B cell (primary cell): Measurements from ENCODE around the gene MVK. TPM values are rescaled to one million over a fixed set of nuclear protein-coding genes. Genes with fewer than 3 reads are reported as not detected.

Experiments used
- ATAC-seq: fragments of 200-7000 bp; cut with Tn5 transposase; one replicate; pipeline ENCODE4 v1.10.0; 2021; ENCODE audit warnings: low read depth, mild to moderate bottlenecking, moderate number of reproducible peaks, moderate library complexity
- CTCF ChIA-PET: fragments of 350-600 bp; sonication (Branson Sonifier 250); formaldehyde crosslinking; loops from one replicate; lab custom pipeline; 2021; ENCODE audit warnings: antibody characterized with exemption, inconsistent platforms; lab: Charles Lee
- POLR2A ChIA-PET: fragments of 350-600 bp; sonication (Branson Sonifier 250); formaldehyde crosslinking; loops from one replicate; lab custom pipeline; 2021; ENCODE audit warnings: antibody characterized with exemption; lab: Charles Lee
- DNase-seq: peaks from one replicate; pipeline ENCODE4 v3.0.0; 2013
- H2AFZ ChIP-seq: 2 replicates; pipeline ENCODE4 v1.6.1; 2012; ENCODE audit warnings: mild to moderate bottlenecking, low read depth, low read length; ENCODE audit not compliant: insufficient read depth, poor library complexity, severe bottlenecking
- H3K27ac ChIP-seq, 2 donors: 1 replicate in 1 of 2; 2 replicates in 1 of 2; pipeline ENCODE4 v1.5.1; 2012 to 2013; ENCODE audit warnings: low read length in 2 of 2, mild to moderate bottlenecking in 2 of 2, moderate library complexity in 1 of 2
- H3K27me3 ChIP-seq, 4 experiments: fragments of 200-600 bp in 1 of 4; sonication (generic) in 1 of 4; replicated peaks in 1 of 4; 1 replicate in 2 of 4; 2 replicates in 2 of 4; pipeline versions ENCODE4 v1.6.1 to v1.7.0; 2013 to 2016; ENCODE audit warnings: low read length in 3 of 4, mild to moderate bottlenecking in 2 of 4, mixed read lengths in 1 of 4, moderate library complexity in 1 of 4; ENCODE audit not compliant: insufficient read depth in 4 of 4, control insufficient read depth in 3 of 4; ENCODE audit errors: control extremely low read depth in 1 of 4
- H3K36me3 ChIP-seq, 2 experiments: replicated peaks in 1 of 2; 1 replicate in 1 of 2; 2 replicates in 1 of 2; pipeline versions ENCODE4 v1.6.1 to v1.7.1; 2013; ENCODE audit warnings: low read length in 1 of 2; ENCODE audit not compliant: insufficient read depth in 2 of 2, control insufficient read depth in 1 of 2; ENCODE audit errors: control extremely low read depth in 1 of 2, extremely low read depth in 1 of 2
- H3K4me1 ChIP-seq, 2 donors: fragments of 200-600 bp in 1 of 2; sonication (generic) in 1 of 2; 1 replicate in 1 of 2; 2 replicates in 1 of 2; pipeline versions ENCODE4 v1.5.1 to v1.6.1; 2013 to 2017; ENCODE audit warnings: low read length in 2 of 2; ENCODE audit not compliant: control insufficient read depth in 2 of 2, insufficient read depth in 2 of 2
- H3K4me2 ChIP-seq: replicated peaks from 2 replicates; pipeline ENCODE3; 2012; ENCODE audit warnings: mild to moderate bottlenecking, low read depth, low read length; ENCODE audit not compliant: poor library complexity, severe bottlenecking
- H3K4me3 ChIP-seq, 5 experiments: fragments of 200-600 bp in 1 of 5; sonication (generic) in 1 of 5; 1 replicate in 3 of 5; 2 replicates in 2 of 5; pipeline versions ENCODE4 v1.5.1 to v1.7.0; 2011 to 2016; ENCODE audit warnings: low read length in 4 of 5, mild to moderate bottlenecking in 4 of 5, low read depth in 2 of 5, control low read depth in 1 of 5, moderate library complexity in 1 of 5; ENCODE audit not compliant: insufficient read depth in 1 of 5; ENCODE audit errors: control extremely low read depth in 1 of 5, extremely low read depth in 1 of 5
- H3K79me2 ChIP-seq: fragments of 200-600 bp; sonication (generic); one replicate; pipeline ENCODE4 v1.6.0; 2016; ENCODE audit warnings: low read length; ENCODE audit not compliant: control insufficient read depth, insufficient read depth
- H3K9ac ChIP-seq: fragments of 200-600 bp; sonication (generic); 2 replicates; pipeline ENCODE4 v1.6.1; 2017; ENCODE audit warnings: mild to moderate bottlenecking, low read length, moderate library complexity
- H3K9me3 ChIP-seq, 3 donors: one replicate each; pipeline versions ENCODE4 v1.6.1 to v1.7.1; 2013; ENCODE audit warnings: low read length in 2 of 3; ENCODE audit not compliant: control insufficient read depth in 2 of 3, insufficient read depth in 1 of 3; ENCODE audit errors: control extremely low read depth in 1 of 3
- H4K20me1 ChIP-seq: 2 replicates; pipeline ENCODE4 v1.6.0; 2012; ENCODE audit warnings: mild to moderate bottlenecking, low read length; ENCODE audit not compliant: insufficient read depth, control insufficient read depth, poor library complexity, severe bottlenecking
- H3K27ac Mint-ChIP-seq: one replicate; pipeline ENCODE4 v1.8.0; 2021; ENCODE audit warnings: mixed read lengths
- H3K27me3 Mint-ChIP-seq: one replicate; pipeline ENCODE4 v1.8.0; 2021; ENCODE audit warnings: mixed read lengths
- H3K4me1 Mint-ChIP-seq: one replicate; pipeline ENCODE4 v1.8.0; 2021; ENCODE audit warnings: mixed read lengths
- H3K4me3 Mint-ChIP-seq: one replicate; pipeline ENCODE4 v1.8.0; 2021; ENCODE audit warnings: mixed read lengths
- H3K9me3 Mint-ChIP-seq: one replicate; pipeline ENCODE4 v1.8.0; 2022; ENCODE audit warnings: mixed read lengths; ENCODE audit not compliant: insufficient read depth
- EZH2 ChIP-seq: IDR thresholded peaks from 2 replicates; pipeline ENCODE4 v1.6.1; 2012; ENCODE audit warnings: borderline replicate concordance, low read depth, mild to moderate bottlenecking, moderate library complexity, low read length; ENCODE audit not compliant: insufficient read depth, poor library complexity, severe bottlenecking
- WGBS: methylation state at CpG from one replicate; pipeline ENCODE4 v1.1.5; 2013; ENCODE audit warnings: missing lambda C conversion rate; ENCODE audit not compliant: insufficient coverage; 5-methylcytosine and 5-hydroxymethylcytosine counted together
- intact Hi-C: fragments of 100-400 bp; cut with micrococcal nuclease; formaldehyde crosslinking; loops from one replicate; pipeline ENCODE4 v1.10.0; 2022
- polyA plus RNA-seq: library from polyadenylated mRNA; depleted of rRNA; stranded (reverse); fragments of >200 nt; gene quantifications from 2 replicates; pipeline ENCODE4 v1.2.3, GENCODE V29; 2012
- total RNA-seq, 2 donors: library from RNA; stranded (reverse); fragments of 120-200 nt in 1 of 2; gene quantifications; 1 replicate in 1 of 2; 2 replicates in 1 of 2; pipeline versions ENCODE4 v1.2.3 to v1.2.4, GENCODE V29; 2013 to 2022
- TF ChIP-seq, protein P1 (sequence below): fragments of 200-600 bp; IDR thresholded peaks from one replicate; pipeline ENCODE4 v1.8.0; 2022; ENCODE audit warnings: antibody characterized with exemption, mild to moderate bottlenecking

The MVK gene
- total and polyA plus RNA-seq, 2 donors (not counting 1 experiment from before 2014, with no cell fraction given), result 12.1 to 12.5 TPM

DNA sequence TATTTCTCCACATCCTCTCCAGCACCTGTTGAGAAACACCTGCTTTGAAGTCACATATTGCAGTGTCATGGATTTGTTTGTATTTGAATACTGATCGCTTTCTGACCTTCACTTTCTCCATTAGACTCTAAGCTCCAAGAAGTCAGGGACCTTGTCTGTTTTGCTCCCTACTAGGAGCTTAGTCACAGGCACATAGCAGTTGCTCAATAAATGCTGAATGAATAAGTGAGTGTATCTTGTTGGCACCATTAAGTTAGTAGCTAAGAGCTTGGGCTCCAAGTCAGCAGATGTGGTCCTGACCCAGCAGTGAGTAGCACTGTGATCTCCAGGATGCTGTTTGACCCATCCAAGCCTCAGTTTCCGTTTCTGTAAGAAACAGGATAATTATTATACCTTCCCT is 10.1 kb downstream of the MVK start:
- Histone ChIP-seq H3K9ac (no peak overlapping the region), H3K27ac (no peak overlapping the region), H3K4me3 (no peak overlapping the region), H4K20me1 (no peaks in the 10 kb centered on the region), H3K27me3 (no peaks in the 10 kb centered on the region), H3K9me3 (no peaks in the 10 kb centered on the region), H3K4me1 (no peaks in the 10 kb centered on the region), H3K4me2 (no peak overlapping the region), H2AFZ (no peak overlapping the region), H3K79me2 (no peaks in the 10 kb centered on the region), H3K36me3 (peaks cover 0 to 37% of the 10 kb centered on the region in 2 experiments)
- ChIA-PET POLR2A (no interaction called here), CTCF (interaction anchor here (1.0 to 2.6 kb wide), 2 partner anchors 14 to 19 kb away, joined by 7 to 9 read pairs; no protein-coding TSS in a partner anchor)
- WGBS, result no CpG with 5 or more reads among the region's 2 CpGs
- DNase-seq (no peak), ATAC-seq (no peak)
- H3K27me3 Mint-ChIP-seq, result no peaks in the 10 kb centered on the region
- H3K4me1 Mint-ChIP-seq, result no peaks in the 10 kb centered on the region
- intact Hi-C loops, result no loop called here
- no peak overlapping the region for H3K27ac Mint-ChIP-seq
- no peak overlapping the region for H3K4me3 Mint-ChIP-seq
- no peaks in the 10 kb centered on the region for H3K9me3 Mint-ChIP-seq
- no peak for TF ChIP-seq EZH2

DNA sequence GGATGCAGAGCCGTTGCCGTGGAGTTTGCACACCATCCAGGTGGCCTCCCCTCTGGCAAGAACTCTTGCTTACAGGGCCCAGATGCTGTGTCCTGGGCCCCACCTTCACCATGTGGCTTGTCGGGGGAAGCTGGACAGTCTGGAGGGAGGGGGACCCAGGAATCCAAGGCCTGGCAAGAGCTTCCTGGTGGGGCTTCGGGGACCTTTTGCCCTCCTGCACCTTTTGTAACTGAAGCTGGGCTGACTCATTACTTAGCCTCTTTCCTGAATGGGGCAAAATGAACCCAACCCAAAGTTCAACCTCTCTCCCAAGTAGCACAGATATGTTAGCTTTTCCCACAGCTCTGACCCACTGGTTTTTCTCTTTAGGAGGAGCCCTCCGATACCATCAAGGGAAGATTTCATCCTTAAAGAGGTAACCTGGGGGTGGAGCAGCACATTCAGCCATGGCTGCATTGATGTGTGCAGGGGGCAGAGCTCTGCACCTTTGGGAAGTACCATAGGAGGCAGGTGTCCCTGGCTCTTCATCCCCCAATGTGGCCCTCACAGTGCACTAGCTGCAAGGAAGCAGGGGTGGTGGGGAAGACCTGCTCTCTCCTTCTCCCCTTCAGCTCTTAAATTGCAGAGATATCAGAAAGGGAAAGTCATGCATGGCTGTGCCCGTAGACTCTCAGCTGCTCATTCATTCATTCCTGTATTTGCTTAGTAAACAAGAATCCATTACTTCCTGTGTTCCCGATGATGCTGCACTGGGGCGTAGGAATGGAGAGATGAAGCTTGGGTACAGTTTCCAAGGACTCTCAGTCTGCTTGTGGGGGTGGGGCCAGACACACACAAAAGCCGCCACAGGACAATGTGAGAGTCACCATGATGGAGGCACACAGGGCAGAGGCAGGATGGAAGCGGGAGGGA is 13.0 kb downstream of the MVK start:
- POLR2A ChIA-PET, result no interaction called here
- intact Hi-C loops, result no loop called here
- Histone ChIP-seq H3K4me3 (no peak overlapping the region), H2AFZ (no peak overlapping the region), H3K79me2 (no peaks in the 10 kb centered on the region), H3K27me3 (no peaks in the 10 kb centered on the region), H4K20me1 (no peaks in the 10 kb centered on the region), H3K9me3 (no peaks in the 10 kb centered on the region), H3K4me1 (no peaks in the 10 kb centered on the region), H3K9ac (no peak overlapping the region), H3K4me2 (no peak overlapping the region), H3K27ac (no peak overlapping the region), H3K36me3 (peaks cover 0 to 24% of the 10 kb centered on the region in 2 experiments)
- CTCF ChIA-PET, result interaction anchor here (1.3 kb wide), 1 partner anchor 11 kb away, joined by 10 read pairs; no protein-coding TSS in a partner anchor
- Mint-ChIP-seq H3K9me3 (no peaks in the 10 kb centered on the region), H3K27ac (no peak overlapping the region), H3K4me1 (no peaks in the 10 kb centered on the region), H3K4me3 (no peak overlapping the region), H3K27me3 (no peaks in the 10 kb centered on the region)
- no peak for DNase-seq
- TF ChIP-seq EZH2, result no peak
- TF ChIP-seq, protein P1, sequence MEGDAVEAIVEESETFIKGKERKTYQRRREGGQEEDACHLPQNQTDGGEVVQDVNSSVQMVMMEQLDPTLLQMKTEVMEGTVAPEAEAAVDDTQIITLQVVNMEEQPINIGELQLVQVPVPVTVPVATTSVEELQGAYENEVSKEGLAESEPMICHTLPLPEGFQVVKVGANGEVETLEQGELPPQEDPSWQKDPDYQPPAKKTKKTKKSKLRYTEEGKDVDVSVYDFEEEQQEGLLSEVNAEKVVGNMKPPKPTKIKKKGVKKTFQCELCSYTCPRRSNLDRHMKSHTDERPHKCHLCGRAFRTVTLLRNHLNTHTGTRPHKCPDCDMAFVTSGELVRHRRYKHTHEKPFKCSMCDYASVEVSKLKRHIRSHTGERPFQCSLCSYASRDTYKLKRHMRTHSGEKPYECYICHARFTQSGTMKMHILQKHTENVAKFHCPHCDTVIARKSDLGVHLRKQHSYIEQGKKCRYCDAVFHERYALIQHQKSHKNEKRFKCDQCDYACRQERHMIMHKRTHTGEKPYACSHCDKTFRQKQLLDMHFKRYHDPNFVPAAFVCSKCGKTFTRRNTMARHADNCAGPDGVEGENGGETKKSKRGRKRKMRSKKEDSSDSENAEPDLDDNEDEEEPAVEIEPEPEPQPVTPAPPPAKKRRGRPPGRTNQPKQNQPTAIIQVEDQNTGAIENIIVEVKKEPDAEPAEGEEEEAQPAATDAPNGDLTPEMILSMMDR, result no peak
- ATAC-seq, result no peak
- 93% methylated on average over 8 of the region's 10 CpGs for WGBS
